Measurements from ENCODE around the gene NOTCH2. TPM values are rescaled to one million over a fixed set of nuclear protein-coding genes. Genes with fewer than 3 reads are reported as not detected.

NOTCH2 gene
- total and polyA plus RNA-seq, 3 experiments from 2014 or later = 24.7 to 53.9 (median 47.1) TPM

- no peaks in the 10 kb centered on the region for H3K4me1 ChIP-seq (ENCODE audit: insufficient read depth, low read length)
- H3K9me3 Mint-ChIP-seq = peaks cover 3 to 14% (median 11%) of the 10 kb centered on the region in 5 donors
- no peaks in the 10 kb centered on the region for H3K27me3 ChIP-seq (ENCODE audit: insufficient read depth, low read length, poor library complexity, severe bottlenecking)
- ChIA-PET POLR2A (no interaction called here), CTCF (interaction anchor here (1.1 to 1.6 kb wide), 2 partner anchors 8 to 15 kb away, joined by 4 to 6 read pairs; no protein-coding TSS in a partner anchor)
- H3K27me3 Mint-ChIP-seq = peaks cover 15 to 41% of the 10 kb centered on the region in 2 donors
- DNase-seq = peak; percentile 5 to 59 (median 33)
- no peaks in the 10 kb centered on the region for H3K9me3 ChIP-seq (ENCODE audit: low read length)
- H3K4me1 Mint-ChIP-seq = no peaks in the 10 kb centered on the region
- no peak overlapping the region for H3K4me3 ChIP-seq (ENCODE audit: low read length)
- no peak overlapping the region for H3K4me3 Mint-ChIP-seq
- no peak overlapping the region for H3K27ac Mint-ChIP-seq
- H3K36me3 Mint-ChIP-seq = peaks cover 0 to 18% (median 0%) of the 10 kb centered on the region in 3 donors
- H3K36me3 ChIP-seq (ENCODE audit: insufficient read depth, low read length) = no peaks in the 10 kb centered on the region
- no peak overlapping the region for H3K27ac ChIP-seq (ENCODE audit: low read depth, low read length)
Measured at GRCh38 chr1:119885903-119886783, 183.3 kb downstream of the NOTCH2 start.

GRCh38 chr1:119884711-119885110, 184.8 kb downstream of the NOTCH2 start:
- CTCF ChIA-PET = interaction anchor here (1.3 kb wide), 1 partner anchor 13 kb away, joined by 5 read pairs; no protein-coding TSS in a partner anchor
- H3K27me3 Mint-ChIP-seq = peaks cover 17 to 53% of the 10 kb centered on the region in 2 donors
- POLR2A ChIA-PET = no interaction called here
- no peaks in the 10 kb centered on the region for H3K9me3 ChIP-seq (ENCODE audit: low read length)
- H3K4me1 Mint-ChIP-seq = no peaks in the 10 kb centered on the region
- H3K36me3 ChIP-seq (ENCODE audit: insufficient read depth, low read length) = no peaks in the 10 kb centered on the region
- H3K27me3 ChIP-seq (ENCODE audit: insufficient read depth, low read length, poor library complexity, severe bottlenecking) = no peaks in the 10 kb centered on the region
- H3K4me1 ChIP-seq (ENCODE audit: insufficient read depth, low read length) = no peaks in the 10 kb centered on the region
- DNase-seq = no peak
- peaks cover 0 to 18% (median 0%) of the 10 kb centered on the region in 3 donors for H3K36me3 Mint-ChIP-seq
- no peak overlapping the region for H3K27ac Mint-ChIP-seq
- H3K4me3 ChIP-seq (ENCODE audit: low read length) = no peak overlapping the region
- H3K27ac ChIP-seq (ENCODE audit: low read depth, low read length) = no peak overlapping the region
- H3K4me3 Mint-ChIP-seq = no peak overlapping the region
- peaks cover 3 to 14% (median 11%) of the 10 kb centered on the region in 5 donors for H3K9me3 Mint-ChIP-seq

- CTCF ChIA-PET = interaction anchor here (1.3 kb wide), 1 partner anchor 12 kb away, joined by 5 read pairs; no protein-coding TSS in a partner anchor
- H3K27me3 Mint-ChIP-seq = peaks cover 18 to 47% of the 10 kb centered on the region in 2 donors
Measured at GRCh38 chr1:119883826-119884225, 185.6 kb downstream of the NOTCH2 start.

DNA sequence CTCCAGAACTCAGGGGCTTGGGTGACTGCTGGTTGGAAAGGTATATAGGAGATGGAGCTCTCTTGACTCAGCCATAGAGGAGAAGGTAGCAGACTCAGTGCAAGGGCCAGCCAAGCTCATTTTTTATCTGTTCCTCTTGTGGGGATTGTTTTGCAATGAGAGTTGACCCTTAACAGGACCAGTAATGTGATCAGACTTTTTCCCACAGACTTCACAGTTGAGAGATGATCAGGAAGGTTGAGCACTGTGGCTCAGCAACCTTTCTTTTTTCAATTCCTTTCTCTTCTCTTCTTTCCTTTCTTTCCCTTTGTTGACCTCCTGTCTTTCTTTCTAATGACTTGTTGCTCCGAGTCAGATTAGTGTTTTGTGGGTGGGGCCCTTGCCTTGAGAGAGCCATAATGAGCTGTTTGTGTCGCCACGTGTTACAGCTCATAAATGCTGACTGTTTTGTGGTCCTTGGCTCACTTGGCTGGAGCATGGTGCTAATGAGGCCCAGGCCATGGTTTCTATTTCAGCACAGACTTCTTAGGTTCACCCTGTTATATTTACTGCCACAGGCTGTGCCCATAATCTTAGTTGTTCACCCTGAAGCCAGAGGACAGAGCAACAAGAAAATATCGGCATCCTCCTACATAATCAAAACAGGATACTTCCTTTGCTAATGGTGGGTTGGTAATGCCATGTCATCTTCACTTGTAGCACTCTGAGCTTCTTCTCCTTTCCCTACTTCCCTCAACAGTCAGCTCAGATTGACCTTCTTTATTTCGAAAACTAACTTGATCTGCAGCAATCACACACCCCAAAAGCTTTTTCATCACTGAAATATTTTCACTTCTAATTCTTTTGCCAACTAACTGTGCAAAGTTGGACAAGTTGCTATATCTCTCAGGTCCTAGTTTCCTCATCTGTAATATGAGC, 187.1 kb downstream of the NOTCH2 start:
- no peak overlapping the region for H3K4me3 ChIP-seq (ENCODE audit: low read length)
- H3K27ac ChIP-seq (ENCODE audit: low read depth, low read length) = no peak overlapping the region
- no peaks in the 10 kb centered on the region for H3K9me3 ChIP-seq (ENCODE audit: low read length)
- H3K36me3 Mint-ChIP-seq = no peaks in the 10 kb centered on the region
- H3K27ac Mint-ChIP-seq = no peak overlapping the region
- H3K27me3 ChIP-seq (ENCODE audit: insufficient read depth, low read length, poor library complexity, severe bottlenecking) = no peaks in the 10 kb centered on the region
- DNase-seq = no peak
- H3K36me3 ChIP-seq (ENCODE audit: insufficient read depth, low read length) = no peaks in the 10 kb centered on the region
- no peaks in the 10 kb centered on the region for H3K4me1 ChIP-seq (ENCODE audit: insufficient read depth, low read length)
- H3K9me3 Mint-ChIP-seq = no peaks in the 10 kb centered on the region
- H3K27me3 Mint-ChIP-seq = peaks cover 11 to 42% of the 10 kb centered on the region in 2 donors
- CTCF ChIA-PET = no interaction called here
- no peak overlapping the region for H3K4me3 Mint-ChIP-seq
- POLR2A ChIA-PET = no interaction called here
- no peaks in the 10 kb centered on the region for H3K4me1 Mint-ChIP-seq

More at GRCh38 chr1:119883826-119884225, 185.6 kb downstream of the NOTCH2 start:
- Histone ChIP-seq H3K9me3 (ENCODE audit: low read length) (no peaks in the 10 kb centered on the region), H3K36me3 (ENCODE audit: insufficient read depth, low read length) (no peaks in the 10 kb centered on the region), H3K4me3 (ENCODE audit: low read length) (no peak overlapping the region), H3K27ac (ENCODE audit: low read depth, low read length) (no peak overlapping the region), H3K27me3 (ENCODE audit: insufficient read depth, low read length, poor library complexity, severe bottlenecking) (no peaks in the 10 kb centered on the region), H3K4me1 (ENCODE audit: insufficient read depth, low read length) (no peaks in the 10 kb centered on the region)
- peaks cover 3 to 11% (median 8%) of the 10 kb centered on the region in 5 donors for H3K9me3 Mint-ChIP-seq
- no peak overlapping the region for H3K4me3 Mint-ChIP-seq
- POLR2A ChIA-PET = no interaction called here
- no peak for DNase-seq
- H3K36me3 Mint-ChIP-seq = peaks cover 0 to 11% (median 0%) of the 10 kb centered on the region in 3 donors
- H3K27ac Mint-ChIP-seq = no peak overlapping the region
- no peaks in the 10 kb centered on the region for H3K4me1 Mint-ChIP-seq

DNA sequence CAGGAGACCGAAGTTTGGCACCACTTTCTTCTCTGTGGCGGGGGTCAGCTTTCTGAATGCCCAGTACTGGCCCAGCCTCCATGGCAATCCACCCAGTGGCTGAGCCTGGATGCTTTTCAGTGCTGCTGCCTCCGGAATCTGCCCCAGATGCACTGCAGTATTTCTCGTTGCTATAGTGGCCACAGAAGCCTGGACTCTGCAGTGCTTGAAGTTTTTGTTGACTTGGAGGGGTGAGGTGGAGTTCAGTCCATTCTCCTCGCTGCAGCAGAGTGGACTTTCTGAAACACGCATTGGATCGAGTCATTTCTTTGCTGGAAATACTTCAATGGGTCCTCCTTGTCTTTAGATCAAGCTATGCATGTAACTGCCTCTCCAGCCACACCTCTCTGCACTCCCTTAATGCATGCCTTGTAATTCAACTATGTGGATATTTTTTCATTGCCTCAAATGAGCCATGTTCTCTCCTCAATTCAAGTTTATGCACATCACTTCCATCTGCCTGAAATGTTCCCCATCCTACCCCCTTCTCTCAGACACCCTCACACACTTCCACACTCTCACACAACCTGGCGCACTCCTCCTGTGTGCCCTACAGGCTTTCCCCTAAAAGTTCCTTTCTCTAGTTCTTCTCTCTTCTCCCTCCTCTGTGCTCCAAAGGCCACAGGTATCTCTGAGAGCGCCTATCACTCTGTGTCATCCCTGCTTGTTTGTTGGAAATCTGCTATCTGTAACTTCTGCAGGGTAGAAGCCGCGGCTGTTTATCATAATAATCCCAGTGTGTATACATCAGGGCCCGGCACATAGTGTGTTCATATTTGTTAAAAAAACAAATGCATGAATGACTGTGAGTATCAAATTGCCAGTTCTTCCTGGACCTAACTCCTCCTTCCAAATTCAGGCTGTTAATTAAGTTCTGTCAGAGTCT, 189.7 kb downstream of the NOTCH2 start:
- no peak overlapping the region for H3K27ac Mint-ChIP-seq
- Histone ChIP-seq H3K36me3 (ENCODE audit: insufficient read depth, low read length) (no peaks in the 10 kb centered on the region), H3K27ac (ENCODE audit: low read depth, low read length) (no peak overlapping the region), H3K4me1 (ENCODE audit: insufficient read depth, low read length) (no peaks in the 10 kb centered on the region), H3K9me3 (ENCODE audit: low read length) (no peaks in the 10 kb centered on the region), H3K4me3 (ENCODE audit: low read length) (no peak overlapping the region), H3K27me3 (ENCODE audit: insufficient read depth, low read length, poor library complexity, severe bottlenecking) (no peaks in the 10 kb centered on the region)
- CTCF ChIA-PET = interaction anchor here (1.0 kb wide), 1 partner anchor 71 kb away, joined by 3 read pairs; no protein-coding TSS in a partner anchor
- no peaks in the 10 kb centered on the region for H3K36me3 Mint-ChIP-seq
- H3K9me3 Mint-ChIP-seq = no peaks in the 10 kb centered on the region
- no peak for DNase-seq
- H3K4me1 Mint-ChIP-seq = no peaks in the 10 kb centered on the region
- H3K27me3 Mint-ChIP-seq = peaks cover 4 to 25% of the 10 kb centered on the region in 2 donors
- H3K4me3 Mint-ChIP-seq = no peak overlapping the region
- POLR2A ChIA-PET = no interaction called here

DNA sequence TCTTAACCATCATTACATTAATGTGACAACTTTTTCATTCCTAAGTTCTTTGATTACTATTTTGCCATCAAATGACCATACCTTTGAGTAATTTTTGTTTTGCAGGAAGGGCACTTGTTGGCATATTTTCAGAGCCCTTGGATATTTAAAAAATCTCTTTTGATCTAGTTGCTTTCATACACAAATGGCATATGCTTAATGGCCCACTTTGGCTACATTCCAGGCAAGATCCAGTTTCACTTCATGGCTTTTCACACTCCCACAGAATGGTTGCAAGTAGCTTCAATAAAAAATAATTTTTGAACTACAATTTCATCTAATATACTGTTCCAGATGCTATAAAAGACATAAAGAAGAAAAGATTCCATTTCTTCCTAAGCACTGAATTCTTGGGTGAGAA, 191.3 kb downstream of the NOTCH2 start:
- peaks cover 7 to 38% of the 10 kb centered on the region in 2 donors for H3K27me3 Mint-ChIP-seq
- H3K27ac ChIP-seq (ENCODE audit: low read depth, low read length) = no peak overlapping the region
- no peak overlapping the region for H3K4me3 ChIP-seq (ENCODE audit: low read length)
- no peaks in the 10 kb centered on the region for H3K9me3 Mint-ChIP-seq
- POLR2A ChIA-PET = no interaction called here
- H3K36me3 ChIP-seq (ENCODE audit: insufficient read depth, low read length) = no peaks in the 10 kb centered on the region
- H3K9me3 ChIP-seq (ENCODE audit: low read length) = no peaks in the 10 kb centered on the region
- H3K4me1 ChIP-seq (ENCODE audit: insufficient read depth, low read length) = no peaks in the 10 kb centered on the region
- no peak for DNase-seq
- H3K27ac Mint-ChIP-seq = no peak overlapping the region
- no peak overlapping the region for H3K4me3 Mint-ChIP-seq
- no peaks in the 10 kb centered on the region for H3K36me3 Mint-ChIP-seq
- H3K4me1 Mint-ChIP-seq = no peaks in the 10 kb centered on the region
- CTCF ChIA-PET = interaction anchor here (2.4 kb wide), 1 partner anchor 9 kb away, joined by 6 read pairs; no protein-coding TSS in a partner anchor
- no peaks in the 10 kb centered on the region for H3K27me3 ChIP-seq (ENCODE audit: insufficient read depth, low read length, poor library complexity, severe bottlenecking)

DNA sequence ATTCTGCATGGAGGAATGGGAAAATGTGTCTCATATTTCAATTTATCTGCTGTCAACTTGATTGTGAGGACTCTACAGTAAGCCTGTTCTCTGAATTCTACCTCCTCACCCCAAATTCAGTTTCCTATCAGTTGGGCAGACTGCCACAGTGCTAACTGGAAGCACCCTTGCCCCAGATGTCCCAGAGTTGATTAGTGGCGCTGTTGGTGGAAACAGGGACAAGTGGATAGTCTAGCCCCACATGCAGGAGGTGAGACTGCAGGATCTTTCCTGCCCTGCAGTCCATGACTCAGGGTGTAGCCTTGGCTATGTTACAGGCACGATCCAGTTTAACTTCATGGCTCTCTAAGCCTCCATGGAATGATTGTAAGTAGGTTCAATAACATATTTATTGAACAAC, 195.3 kb downstream of the NOTCH2 start:
- H3K4me3 Mint-ChIP-seq = no peak overlapping the region
- POLR2A ChIA-PET = no interaction called here
- H3K4me1 Mint-ChIP-seq = no peaks in the 10 kb centered on the region
- Histone ChIP-seq H3K4me1 (ENCODE audit: insufficient read depth, low read length) (no peaks in the 10 kb centered on the region), H3K9me3 (ENCODE audit: low read length) (no peaks in the 10 kb centered on the region), H3K36me3 (ENCODE audit: insufficient read depth, low read length) (no peaks in the 10 kb centered on the region), H3K4me3 (ENCODE audit: low read length) (no peak overlapping the region), H3K27ac (ENCODE audit: low read depth, low read length) (no peak overlapping the region), H3K27me3 (ENCODE audit: insufficient read depth, low read length, poor library complexity, severe bottlenecking) (no peaks in the 10 kb centered on the region)
- no peak overlapping the region for H3K27ac Mint-ChIP-seq
- peaks cover 16 to 52% of the 10 kb centered on the region in 2 donors for H3K27me3 Mint-ChIP-seq
- H3K36me3 Mint-ChIP-seq = no peaks in the 10 kb centered on the region
- no peak for DNase-seq
- CTCF ChIA-PET = interaction anchor here (1.6 kb wide), 1 partner anchor 23 kb away, joined by 3 read pairs; no protein-coding TSS in a partner anchor
- no peaks in the 10 kb centered on the region for H3K9me3 Mint-ChIP-seq

Measured in CD8-positive, alpha-beta memory T cell (primary cell).